IMR-90 (cell line): ENCODE data around the gene SUPT3H. TPM values are rescaled to one million over a fixed set of nuclear protein-coding genes. Genes with fewer than 3 reads are reported as not detected.

Experiments used
- ATAC-seq: fragments of 200-7000 bp; cut with Tn5 transposase; 2 replicates; pipeline ENCODE4 v1.9.1; 2020; ENCODE audit warnings: low read depth, mild to moderate bottlenecking, moderate library complexity
- BruUV-seq: library from RNA; stranded (reverse); fragments of 400-500 nt; replicated peaks from 2 replicates; lab custom pipeline; 2021; lab: Mats Ljungman, UMichigan
- CTCF ChIA-PET: fragments of 300-600 bp; formaldehyde crosslinking; extraction: SDS; loops from one replicate; lab custom pipeline; 2021; ENCODE audit warnings: antibody characterized with exemption; lab: Yijun Ruan, JAX
- POLR2A ChIA-PET: fragments of 300-600 bp; sonication (Branson Sonifier 250); formaldehyde crosslinking; loops from one replicate; lab custom pipeline; 2022; ENCODE audit warnings: antibody characterized with exemption; ENCODE audit not compliant: unreplicated experiment; lab: Charles Lee
- DNase-seq: peaks from one replicate; pipeline ENCODE4 v3.0.0; 2013
- H2AFZ ChIP-seq: replicated peaks from 2 replicates; pipeline ENCODE3; 2013; ENCODE audit warnings: low read length, mild to moderate bottlenecking; ENCODE audit not compliant: poor library complexity
- H2AK5ac ChIP-seq: 2 replicates; pipeline ENCODE4 v1.6.1; 2013; ENCODE audit warnings: low read depth, low read length, inconsistent platforms
- H2AK9ac ChIP-seq: replicated peaks from 2 replicates; pipeline ENCODE3; 2013; ENCODE audit warnings: mild to moderate bottlenecking, low read depth, low read length, moderate library complexity; ENCODE audit not compliant: poor library complexity
- H2BK120ac ChIP-seq: 2 replicates; pipeline ENCODE4 v1.6.1; 2013; ENCODE audit warnings: low read depth, low read length, inconsistent platforms
- H2BK15ac ChIP-seq: 3 replicates; pipeline ENCODE4 v1.6.1; 2013; ENCODE audit warnings: low read depth, low read length, inconsistent platforms
- H2BK20ac ChIP-seq: 2 replicates; pipeline ENCODE4 v1.6.1; 2013; ENCODE audit warnings: low read depth, mild to moderate bottlenecking, inconsistent platforms, low read length, moderate library complexity
- H2BK5ac ChIP-seq: 2 replicates; pipeline ENCODE4 v1.6.1; 2013; ENCODE audit warnings: mild to moderate bottlenecking, low read depth, low read length, inconsistent platforms; ENCODE audit not compliant: poor library complexity, severe bottlenecking
- H3K14ac ChIP-seq: replicated peaks from 2 replicates; pipeline ENCODE4 v1.6.1; 2013; ENCODE audit warnings: low read depth, low read length, inconsistent platforms
- H3K18ac ChIP-seq: 2 replicates; pipeline ENCODE4 v1.6.1; 2013; ENCODE audit warnings: low read depth, low read length, control low read depth
- H3K23ac ChIP-seq: 2 replicates; pipeline ENCODE4 v1.6.1; 2013; ENCODE audit warnings: low read depth, low read length, inconsistent platforms
- H3K27ac ChIP-seq: 2 replicates; pipeline ENCODE4 v1.5.1; 2013; ENCODE audit warnings: mild to moderate bottlenecking, control low read depth, low read length; ENCODE audit not compliant: insufficient read depth
- H3K27me3 ChIP-seq: 2 replicates; pipeline ENCODE4 v1.6.1; 2013; ENCODE audit warnings: low read length; ENCODE audit not compliant: control insufficient read depth, insufficient read depth
- H3K36me3 ChIP-seq: 2 replicates; pipeline ENCODE4 v1.6.1; 2013; ENCODE audit warnings: low read length, mixed read lengths; ENCODE audit not compliant: control insufficient read depth, insufficient read depth
- H3K4ac ChIP-seq: 2 replicates; pipeline ENCODE4 v1.6.1; 2013; ENCODE audit warnings: low read depth, low read length, inconsistent platforms
- H3K4me1 ChIP-seq: 2 replicates; pipeline ENCODE4 v1.6.1; 2013; ENCODE audit warnings: low read length, mixed read lengths; ENCODE audit not compliant: control insufficient read depth, insufficient read depth
- H3K4me2 ChIP-seq: 2 replicates; pipeline ENCODE4 v1.6.1; 2013; ENCODE audit warnings: low read depth, mild to moderate bottlenecking, control low read depth, low read length, moderate library complexity
- H3K4me3 ChIP-seq: 2 replicates; pipeline ENCODE4 v1.5.1; 2013; ENCODE audit warnings: low read depth, mild to moderate bottlenecking, control low read depth, low read length, moderate library complexity; ENCODE audit not compliant: insufficient read depth
- H3K56ac ChIP-seq: 2 replicates; pipeline ENCODE4 v1.6.1; 2013; ENCODE audit warnings: low read length, inconsistent platforms; ENCODE audit not compliant: insufficient read depth; ENCODE audit errors: extremely low read depth
- H3K79me1 ChIP-seq, 2 experiments: 2 replicates each; pipeline ENCODE4 v1.6.1; 2013; ENCODE audit warnings: low read length in 2 of 2, inconsistent platforms in 1 of 2, low read depth in 1 of 2
- H3K9ac ChIP-seq: 2 replicates; pipeline ENCODE4 v1.6.1; 2013; ENCODE audit warnings: low read depth, low read length, control low read depth
- H3K9me1 ChIP-seq: 2 replicates; pipeline ENCODE4 v1.6.1; 2013; ENCODE audit warnings: low read length, inconsistent platforms; ENCODE audit not compliant: insufficient read depth
- H3K9me3 ChIP-seq: 2 replicates; pipeline ENCODE4 v1.6.1; 2013; ENCODE audit warnings: low read length; ENCODE audit not compliant: control insufficient read depth, insufficient read depth
- H4K20me1 ChIP-seq: 2 replicates; pipeline ENCODE4 v1.6.1; 2013; ENCODE audit warnings: low read length, inconsistent platforms; ENCODE audit not compliant: insufficient read depth
- H4K5ac ChIP-seq: 2 replicates; pipeline ENCODE4 v1.6.1; 2013; ENCODE audit warnings: mild to moderate bottlenecking, low read depth, low read length, control low read depth
- H4K8ac ChIP-seq, 2 experiments: 2 replicates each; pipeline ENCODE4 v1.6.1; 2013; ENCODE audit warnings: low read depth in 2 of 2, low read length in 2 of 2, control low read depth in 1 of 2, inconsistent platforms in 1 of 2
- H4K91ac ChIP-seq: 2 replicates; pipeline ENCODE4 v1.6.1; 2013; ENCODE audit warnings: low read depth, low read length, inconsistent platforms; ENCODE audit not compliant: insufficient read depth
- BHLHE40 ChIP-seq: fragments of 150-350 bp; IDR thresholded peaks from 2 replicates; pipeline ENCODE4 v1.6.1; 2016; ENCODE audit warnings: mild to moderate bottlenecking, low read depth, low read length
- FOS ChIP-seq: fragments of 150-350 bp; IDR thresholded peaks from 2 replicates; pipeline ENCODE4 v1.6.1; 2016; ENCODE audit warnings: low read depth, low read length
- MXI1 ChIP-seq: IDR thresholded peaks from 2 replicates; pipeline ENCODE4 v1.6.1; 2012; ENCODE audit warnings: low read depth, mild to moderate bottlenecking, low read length, moderate library complexity, borderline replicate concordance
- WGBS, 2 experiments: methylation state at CpG; one replicate each; pipeline versions ENCODE4 v1.1.5 to v1.1.7; 2013; ENCODE audit warnings: missing lambda C conversion rate in 2 of 2; ENCODE audit not compliant: insufficient read length in 1 of 2; ENCODE audit errors: extremely low coverage in 2 of 2; 5-methylcytosine and 5-hydroxymethylcytosine counted together
- dilution Hi-C: fragments of 300-500 bp; cut with HindIII; formaldehyde crosslinking; loops from one replicate; pipeline ENCODE4 v1.14.3; 2018; ENCODE audit warnings: low sequenced_read_pairs; ENCODE audit not compliant: unreplicated experiment
- in situ Hi-C: fragments of 300-500 bp; cut with MboI; formaldehyde crosslinking; loops from 3 replicates; pipeline ENCODE4 v1.14.3; 2019; ENCODE audit warnings: low sequenced_read_pairs, inconsistent platforms, mixed read lengths
- intact Hi-C: fragments of 100-400 bp; cut with micrococcal nuclease; formaldehyde crosslinking; loops from 2 replicates; pipeline ENCODE4 v1.10.0; 2022
- polyA plus RNA-seq, 3 experiments: library from polyadenylated mRNA; depleted of rRNA; stranded (reverse); fragments of >200 nt; gene quantifications; 2 replicates each; pipeline ENCODE4 v1.2.3, GENCODE V29; 2012; ENCODE audit warnings: low replicate concordance in 1 of 3
- total RNA-seq: library from RNA; depleted of rRNA; stranded (reverse); fragments of >200 nt; gene quantifications from 2 replicates; pipeline ENCODE4 v1.2.3, GENCODE V29; 2012
- TF ChIP-seq, protein P1 (sequence below): fragments of 150-350 bp; IDR thresholded peaks from 2 replicates; pipeline ENCODE4 v1.6.1; 2016; ENCODE audit warnings: low read depth, mild to moderate bottlenecking, low read length, moderate library complexity, borderline replicate concordance

SUPT3H gene
- total and polyA plus RNA-seq, 2 of the 4 experiments (the other 2 are of a cell fraction) = 4.5 to 5.0 TPM

DNA sequence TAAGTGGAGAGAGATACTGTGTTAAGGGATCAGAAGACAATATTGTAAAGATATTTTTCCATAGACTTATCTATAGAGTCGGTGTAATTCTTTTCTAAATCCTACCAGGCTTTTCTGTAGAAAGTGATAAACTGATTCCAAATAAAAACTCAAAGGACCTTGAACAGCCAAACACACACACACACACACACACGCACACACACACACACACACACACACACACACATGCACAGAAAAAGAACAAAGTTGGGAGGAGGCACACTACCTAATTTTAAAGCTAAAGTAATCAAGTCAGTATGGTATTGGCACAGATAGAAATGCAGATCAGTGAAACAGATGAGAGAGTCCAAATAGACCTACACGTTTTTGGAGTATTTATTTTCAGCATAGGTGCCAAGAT is 534.0 kb downstream of the SUPT3H start:
- POLR2A ChIA-PET = no interaction called here
- Histone ChIP-seq H3K4ac (no peak overlapping the region), H2BK20ac (no peak overlapping the region), H3K36me3 (no peaks in the 10 kb centered on the region), H3K27me3 (no peaks in the 10 kb centered on the region), H3K4me3 (no peak overlapping the region), H2BK120ac (no peak overlapping the region), H4K5ac (no peak overlapping the region), H3K56ac (no peak overlapping the region), H3K9me1 (no peaks in the 10 kb centered on the region), H3K18ac (no peak overlapping the region), H4K20me1 (no peaks in the 10 kb centered on the region), H2AK5ac (no peak overlapping the region), H3K4me1 (no peaks in the 10 kb centered on the region), H2BK15ac (no peak overlapping the region), H3K9ac (no peak overlapping the region), H2AFZ (no peak overlapping the region), H3K79me1 (no peaks in the 10 kb centered on the region), H4K8ac (no peak overlapping the region), H3K4me2 (no peak overlapping the region), H2AK9ac (no peak overlapping the region), H2BK5ac (no peak overlapping the region), H4K91ac (no peak overlapping the region), H3K23ac (no peak overlapping the region), H3K9me3 (no peaks in the 10 kb centered on the region), H3K14ac (no peak overlapping the region), H3K27ac (no peak overlapping the region)
- no peak for DNase-seq
- intact Hi-C loops = no loop called here
- no TSS peak for BruUV-seq
- in situ Hi-C loops = no loop called here
- TF ChIP-seq BHLHE40 (no peak), MXI1 (no peak), FOS (no peak)
- TF ChIP-seq, protein P1, sequence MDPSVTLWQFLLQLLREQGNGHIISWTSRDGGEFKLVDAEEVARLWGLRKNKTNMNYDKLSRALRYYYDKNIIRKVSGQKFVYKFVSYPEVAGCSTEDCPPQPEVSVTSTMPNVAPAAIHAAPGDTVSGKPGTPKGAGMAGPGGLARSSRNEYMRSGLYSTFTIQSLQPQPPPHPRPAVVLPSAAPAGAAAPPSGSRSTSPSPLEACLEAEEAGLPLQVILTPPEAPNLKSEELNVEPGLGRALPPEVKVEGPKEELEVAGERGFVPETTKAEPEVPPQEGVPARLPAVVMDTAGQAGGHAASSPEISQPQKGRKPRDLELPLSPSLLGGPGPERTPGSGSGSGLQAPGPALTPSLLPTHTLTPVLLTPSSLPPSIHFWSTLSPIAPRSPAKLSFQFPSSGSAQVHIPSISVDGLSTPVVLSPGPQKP = no peak
- CTCF ChIA-PET = no interaction called here
- WGBS, 2 experiments = no CpG with 5 or more reads among the region's 3 CpGs
- no peak for ATAC-seq
- dilution Hi-C loops = no loop called here
